GM18858 (cell line): ENCODE measurements around the gene CA5B.
A peak's percentile ranks its signal among the peaks of the same experiment; 100 is the strongest.
"Not testable (repeated sequence)": the region's sequence is repeated elsewhere in the genome, so short reads cannot be mapped to it uniquely, and the experiment has no call there.

Experiments used
- ATAC-seq: cut with Tn5 transposase; IDR thresholded peaks from one replicate; pipeline ENCODE4 v1.9.1; 2021; ENCODE audit not compliant: unreplicated experiment

CA5B gene, protein sequence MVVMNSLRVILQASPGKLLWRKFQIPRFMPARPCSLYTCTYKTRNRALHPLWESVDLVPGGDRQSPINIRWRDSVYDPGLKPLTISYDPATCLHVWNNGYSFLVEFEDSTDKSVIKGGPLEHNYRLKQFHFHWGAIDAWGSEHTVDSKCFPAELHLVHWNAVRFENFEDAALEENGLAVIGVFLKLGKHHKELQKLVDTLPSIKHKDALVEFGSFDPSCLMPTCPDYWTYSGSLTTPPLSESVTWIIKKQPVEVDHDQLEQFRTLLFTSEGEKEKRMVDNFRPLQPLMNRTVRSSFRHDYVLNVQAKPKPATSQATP

GRCh38 chrX:15737959-15738902 lies at the start of gene CA5B:
Gene CA5B (plus strand): TSS chrX:15738270. CDS start chrX:15750024, 11,754 bp downstream.
- ATAC-seq = peak; percentile 83

DNA sequence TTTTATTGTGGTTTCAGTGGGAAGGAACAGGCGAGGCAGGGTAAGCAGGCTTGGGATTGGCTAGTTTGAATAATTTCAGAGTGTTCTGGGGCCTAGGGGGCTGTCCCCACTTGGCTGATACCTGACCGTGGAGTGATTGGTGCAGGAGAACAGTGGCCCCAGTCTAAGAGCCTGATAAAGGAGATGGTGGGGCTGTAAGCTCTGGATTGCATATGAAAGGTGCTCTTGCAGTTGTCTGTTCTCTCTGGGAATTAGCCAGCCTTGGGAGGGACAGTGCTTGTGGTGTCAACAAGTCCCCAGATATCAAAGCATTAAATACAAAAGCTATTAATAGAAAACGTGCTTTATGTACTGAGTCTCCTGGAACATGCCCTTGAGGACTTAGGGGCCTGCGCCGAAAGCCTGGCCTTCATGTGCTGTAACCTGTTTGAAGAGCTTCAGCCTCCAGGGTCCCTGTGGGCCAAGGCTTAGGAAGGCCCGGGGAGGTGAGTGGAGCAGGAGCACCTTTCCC lies 43.1 kb upstream of the CA5B start:
- ATAC-seq = no peak

DNA sequence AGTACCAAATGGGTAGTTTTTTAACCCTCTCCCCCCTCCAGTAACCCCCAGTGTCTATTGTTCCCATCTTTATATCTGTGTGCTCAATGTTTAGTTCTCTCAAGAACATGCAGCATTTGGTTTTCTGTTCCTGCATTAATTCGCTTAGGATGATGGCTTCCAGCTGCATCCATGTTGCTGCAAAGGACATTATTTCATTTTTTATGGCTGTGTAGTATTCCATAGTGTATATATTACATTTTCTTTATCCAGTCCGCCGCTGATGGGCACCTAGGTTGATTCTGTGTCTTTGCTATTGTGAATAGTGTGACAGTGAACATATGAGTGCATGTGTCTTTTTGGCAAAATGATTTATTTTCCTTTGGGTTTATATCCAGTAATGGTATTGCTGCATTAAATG lies 41.6 kb upstream of the CA5B start:
- ATAC-seq = no peak

GRCh38 chrX:15702488-15703371 lies 35.3 kb upstream of the CA5B start:
- no peak for ATAC-seq

- peak; percentile 49 for ATAC-seq
Measured at GRCh38 chrX:15703809-15704208, 34.3 kb upstream of the CA5B start.

DNA sequence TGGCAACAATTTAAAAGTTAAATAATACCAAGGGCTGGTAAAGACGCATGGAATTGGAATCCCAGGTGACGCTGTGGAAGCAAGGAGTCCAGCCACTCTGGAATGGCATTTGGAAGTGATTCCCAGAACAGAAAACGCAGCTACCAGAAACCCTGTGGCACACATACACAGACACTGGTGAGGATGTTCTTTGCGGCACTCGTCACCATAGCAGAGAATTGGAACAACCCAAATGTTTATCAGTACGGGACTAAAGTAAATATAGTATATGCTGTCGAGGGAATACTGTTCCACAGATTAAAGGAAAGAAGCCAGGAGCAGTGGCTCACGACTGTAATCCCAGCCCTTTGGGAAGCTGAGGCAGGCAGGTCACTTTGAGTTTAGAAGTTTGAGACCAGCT lies 33.8 kb upstream of the CA5B start:
- not testable (repeated sequence) for ATAC-seq

DNA sequence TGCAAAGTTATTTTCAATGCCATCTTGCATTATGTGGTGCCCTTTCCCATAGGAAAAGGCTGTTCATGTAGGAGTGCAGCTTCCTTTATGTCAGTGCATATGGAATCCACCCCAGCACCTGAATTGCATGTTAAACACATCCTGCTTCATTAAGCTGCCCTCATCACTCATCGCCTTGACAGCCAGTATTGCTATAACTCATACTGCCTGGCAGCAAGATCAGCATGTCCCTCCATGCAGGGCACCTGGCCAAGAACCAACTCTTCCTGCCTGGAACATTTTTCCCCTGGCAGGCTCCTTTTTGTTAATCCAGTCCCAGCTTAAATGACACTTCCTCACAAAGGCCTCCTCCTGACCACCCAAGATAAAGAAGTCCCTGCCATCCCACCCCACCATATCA lies 23.5 kb upstream of the CA5B start:
- no peak for ATAC-seq

DNA sequence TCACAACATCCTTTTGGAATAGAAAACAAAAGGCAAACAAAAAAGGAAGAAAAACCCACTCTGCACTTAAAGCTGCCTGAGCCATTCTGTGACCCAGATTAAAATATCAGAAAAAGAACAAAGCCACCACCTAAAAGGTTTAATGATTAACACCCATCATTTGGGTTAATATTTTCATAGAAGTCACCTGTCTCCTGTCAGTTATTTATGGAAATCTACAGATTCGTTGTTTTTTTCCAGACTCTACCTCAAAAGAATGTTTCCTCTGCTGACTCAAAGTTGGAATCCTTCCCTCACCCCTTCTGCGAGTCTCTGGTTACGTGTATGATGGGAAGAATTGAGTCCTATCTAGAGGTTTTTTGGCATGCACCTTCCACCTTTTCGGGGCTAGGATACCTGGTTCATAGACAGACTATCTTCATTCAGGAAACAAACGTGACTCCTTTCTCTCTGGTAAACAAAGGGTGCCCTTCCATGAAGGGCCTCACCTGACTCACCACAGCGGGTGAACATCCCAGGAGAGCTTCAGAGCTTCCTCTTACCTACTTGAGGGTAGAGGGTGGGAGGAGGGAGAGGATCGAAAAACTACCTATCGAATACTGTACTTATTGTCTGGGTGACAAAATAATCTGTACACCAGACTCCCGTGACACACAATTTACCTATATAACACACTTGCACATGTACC lies 19.6 kb upstream of the CA5B start:
- ATAC-seq = no peak

GRCh38 chrX:15719324-15719968 lies 18.6 kb upstream of the CA5B start:
- ATAC-seq = no peak

GRCh38 chrX:15721911-15722310 lies 16.2 kb upstream of the CA5B start:
- no peak for ATAC-seq

GRCh38 chrX:15723887-15724517 lies 14.1 kb upstream of the CA5B start:
- ATAC-seq = no peak

DNA sequence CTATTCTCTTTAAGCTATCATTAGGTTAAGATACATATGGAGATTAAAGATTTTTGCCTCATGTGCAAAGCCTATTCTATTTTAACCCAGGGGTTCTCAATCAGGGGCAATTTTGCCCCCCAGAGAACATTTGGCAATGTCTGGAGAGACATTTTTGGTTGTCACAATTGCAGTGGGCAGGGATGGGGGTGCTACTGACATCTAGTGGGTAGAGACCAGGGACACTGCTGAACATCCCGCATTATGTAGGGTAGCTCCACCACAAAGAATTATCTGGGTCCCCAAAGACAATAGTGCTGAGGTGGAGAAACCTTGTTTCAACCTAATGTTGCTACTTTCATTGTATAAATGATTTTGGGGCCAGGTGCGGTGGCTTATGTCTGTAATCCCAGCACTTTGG lies 13.2 kb upstream of the CA5B start:
- ATAC-seq = no peak

GRCh38 chrX:15731368-15731767 lies 6.7 kb upstream of the CA5B start:
- ATAC-seq = not testable (repeated sequence)

- no peak for ATAC-seq
Measured at GRCh38 chrX:15737190-15737958, 696 bp upstream of the CA5B start.

DNA sequence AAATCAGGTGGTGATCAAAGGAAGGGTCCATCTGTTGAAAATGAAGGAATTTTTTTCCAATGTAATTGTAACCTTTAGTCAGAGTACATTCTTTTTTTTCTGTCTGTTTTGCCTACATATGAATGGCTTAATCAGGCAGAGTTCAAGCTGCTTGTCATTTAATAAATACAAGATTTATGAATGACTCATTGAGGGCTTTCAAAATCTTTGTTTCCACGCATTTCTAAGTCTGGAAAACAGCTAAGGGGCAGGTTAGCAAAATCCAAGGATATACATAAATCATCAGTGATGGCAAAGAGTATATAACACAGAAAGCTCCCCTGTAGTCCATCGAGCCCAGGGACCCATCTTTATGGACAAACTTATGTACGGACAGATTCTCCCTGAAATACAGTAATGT lies 1.8 kb downstream of the CA5B start:
- ATAC-seq = no peak

- no peak for ATAC-seq
Measured at GRCh38 chrX:15744181-15744867, 6.3 kb downstream of the CA5B start.

DNA sequence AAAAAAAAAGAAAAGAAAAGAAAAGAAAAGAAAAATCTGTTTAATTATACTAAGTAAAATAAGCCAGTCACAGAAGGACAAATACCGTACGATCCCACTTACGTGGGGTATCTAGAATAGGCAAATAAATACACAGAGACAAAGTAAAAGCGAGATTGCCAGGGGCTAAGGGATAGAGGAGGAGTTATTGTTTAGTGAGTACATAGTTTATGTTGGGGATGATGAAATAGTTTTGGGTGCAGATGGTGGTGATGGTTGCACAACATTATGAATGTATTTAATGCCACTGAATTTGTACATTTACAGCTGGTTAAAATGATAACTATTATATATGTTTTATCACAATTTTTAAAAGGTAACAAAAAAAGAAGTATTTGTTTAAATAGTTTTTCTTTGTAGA lies 7.1 kb downstream of the CA5B start:
- ATAC-seq = no peak

DNA sequence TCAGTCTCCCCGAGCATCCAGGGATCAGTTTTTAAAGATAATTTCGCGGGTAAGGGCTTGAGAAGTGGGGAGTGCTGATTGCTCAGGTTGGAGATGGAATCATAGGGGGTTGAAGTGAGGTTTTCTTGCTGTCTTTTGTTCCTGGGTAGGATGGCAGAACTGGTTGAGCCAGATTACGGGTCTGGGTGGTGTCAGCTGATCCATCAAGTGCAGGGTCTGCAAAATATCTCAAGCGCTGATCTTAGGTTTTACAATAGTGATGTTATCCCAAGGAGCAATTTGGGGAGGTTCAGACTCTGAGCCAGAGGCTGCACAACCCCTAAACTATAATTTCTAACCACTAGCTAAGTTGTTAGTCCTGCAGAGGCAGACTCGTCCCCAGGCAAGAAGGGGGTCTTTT lies 8.6 kb downstream of the CA5B start:
- ATAC-seq = not testable (repeated sequence)
